Mesenchymal stem cell (in vitro differentiated cells and primary cell): ENCODE results near the gene RUNX1.
"Not testable (repeated sequence)": the region's sequence is repeated elsewhere in the genome, so short reads cannot be mapped to it uniquely, and the experiment has no call there.

ENCODE experiments used
- DNase-seq: peaks from one replicate; pipeline ENCODE4 v3.0.0-alpha.2; 2013
- H2AFZ ChIP-seq: one replicate; pipeline ENCODE4 v1.6.1; 2013; ENCODE audit warnings: low read depth, mild to moderate bottlenecking, control low read depth, inconsistent platforms, low read length, moderate library complexity
- H2AK5ac ChIP-seq: 2 replicates; pipeline ENCODE4 v1.6.1; 2013; ENCODE audit warnings: low read length, moderate library complexity, mild to moderate bottlenecking, inconsistent platforms; ENCODE audit not compliant: severe bottlenecking
- H2BK120ac ChIP-seq: one replicate; pipeline ENCODE4 v1.6.1; 2013; ENCODE audit warnings: low read depth, mild to moderate bottlenecking, inconsistent platforms, low read length, moderate library complexity
- H2BK12ac ChIP-seq, 2 experiments: one replicate each; pipeline ENCODE4 v1.6.1; 2013; ENCODE audit warnings: inconsistent platforms in 2 of 2, low read length in 2 of 2, mild to moderate bottlenecking in 2 of 2, moderate library complexity in 2 of 2, control low read depth in 1 of 2
- H2BK15ac ChIP-seq: one replicate; pipeline ENCODE4 v1.6.1; 2013; ENCODE audit warnings: mild to moderate bottlenecking, low read depth, inconsistent platforms; ENCODE audit not compliant: poor library complexity, severe bottlenecking
- H2BK5ac ChIP-seq: 2 replicates; pipeline ENCODE4 v1.6.1; 2013; ENCODE audit warnings: low read depth, mild to moderate bottlenecking, low read length, control low read depth, inconsistent platforms; ENCODE audit not compliant: poor library complexity, severe bottlenecking
- H3K14ac ChIP-seq, 2 experiments: one replicate each; pipeline ENCODE4 v1.6.1; 2013; ENCODE audit warnings: inconsistent platforms in 2 of 2, low read length in 2 of 2, control low read depth in 1 of 2, mild to moderate bottlenecking in 1 of 2, moderate library complexity in 1 of 2
- H3K18ac ChIP-seq, 2 experiments: one replicate each; pipeline ENCODE4 v1.6.1; 2013; ENCODE audit warnings: inconsistent platforms in 2 of 2, low read length in 2 of 2, control low read depth in 1 of 2, low read depth in 1 of 2, mild to moderate bottlenecking in 1 of 2
- H3K23ac ChIP-seq, 2 experiments: one replicate each; pipeline ENCODE4 v1.6.1; 2013; ENCODE audit warnings: inconsistent platforms in 2 of 2, low read length in 2 of 2, mild to moderate bottlenecking in 2 of 2, moderate library complexity in 2 of 2, control low read depth in 1 of 2
- H3K27ac ChIP-seq: 2 replicates; pipeline ENCODE4 v1.5.1; 2013; ENCODE audit warnings: mild to moderate bottlenecking, moderate library complexity, low read length, control low read depth, inconsistent platforms; ENCODE audit not compliant: poor library complexity, severe bottlenecking
- H3K27me3 ChIP-seq, 2 experiments: 2 replicates each; pipeline versions ENCODE4 v1.6.1 to v1.7.0; 2013; ENCODE audit warnings: low read length in 2 of 2, mild to moderate bottlenecking in 2 of 2, moderate library complexity in 2 of 2, control low read depth in 1 of 2, inconsistent platforms in 1 of 2; ENCODE audit not compliant: control insufficient read depth in 1 of 2, insufficient read depth in 1 of 2
- H3K36me3 ChIP-seq, 2 experiments: 2 replicates each; pipeline versions ENCODE4 v1.6.1 to v1.7.0; 2013; ENCODE audit warnings: low read length in 2 of 2, control low read depth in 1 of 2, inconsistent platforms in 1 of 2, low read depth in 1 of 2, mild to moderate bottlenecking in 1 of 2; ENCODE audit not compliant: insufficient read depth in 2 of 2, control insufficient read depth in 1 of 2
- H3K4ac ChIP-seq, 2 experiments: one replicate each; pipeline ENCODE4 v1.6.1; 2013; ENCODE audit warnings: inconsistent platforms in 2 of 2, low read length in 2 of 2, mild to moderate bottlenecking in 2 of 2, moderate library complexity in 2 of 2, control low read depth in 1 of 2, low read depth in 1 of 2
- H3K4me1 ChIP-seq: 2 replicates; pipeline ENCODE4 v1.6.1; 2013; ENCODE audit warnings: low read depth, low read length, control low read depth; ENCODE audit not compliant: control insufficient read depth, insufficient read depth
- H3K4me2 ChIP-seq: 2 replicates; pipeline ENCODE4 v1.6.1; 2013; ENCODE audit warnings: low read length, mild to moderate bottlenecking, inconsistent platforms; ENCODE audit not compliant: poor library complexity, severe bottlenecking
- H3K4me3 ChIP-seq, 2 experiments: 2 replicates each; pipeline versions ENCODE4 v1.5.1 to v1.7.0; 2013; ENCODE audit warnings: low read length in 2 of 2, mild to moderate bottlenecking in 2 of 2, control low read depth in 1 of 2, low read depth in 1 of 2; ENCODE audit not compliant: insufficient read depth in 1 of 2
- H3K79me1 ChIP-seq: replicated peaks from 2 replicates; pipeline ENCODE4 v1.6.1; 2013; ENCODE audit warnings: mild to moderate bottlenecking, control low read depth, low read length, inconsistent platforms; ENCODE audit not compliant: poor library complexity, severe bottlenecking
- H3K9ac ChIP-seq: 2 replicates; pipeline ENCODE4 v1.7.0; 2013; ENCODE audit warnings: mild to moderate bottlenecking, low read length, moderate library complexity
- H3K9me3 ChIP-seq: 2 replicates; pipeline ENCODE4 v1.7.0; 2013; ENCODE audit warnings: mild to moderate bottlenecking, low read length; ENCODE audit not compliant: control insufficient read depth
- H4K8ac ChIP-seq: one replicate; pipeline ENCODE4 v1.6.1; 2013; ENCODE audit warnings: inconsistent platforms, mild to moderate bottlenecking, low read length, moderate library complexity
- H4K91ac ChIP-seq: one replicate; pipeline ENCODE4 v1.6.1; 2013; ENCODE audit warnings: mild to moderate bottlenecking, low read length, inconsistent platforms
- WGBS: methylation state at CpG from one replicate; pipeline ENCODE4 v1.1.7; 2013; ENCODE audit warnings: mixed read lengths; 5-methylcytosine and 5-hydroxymethylcytosine counted together

RUNX1 gene

DNA sequence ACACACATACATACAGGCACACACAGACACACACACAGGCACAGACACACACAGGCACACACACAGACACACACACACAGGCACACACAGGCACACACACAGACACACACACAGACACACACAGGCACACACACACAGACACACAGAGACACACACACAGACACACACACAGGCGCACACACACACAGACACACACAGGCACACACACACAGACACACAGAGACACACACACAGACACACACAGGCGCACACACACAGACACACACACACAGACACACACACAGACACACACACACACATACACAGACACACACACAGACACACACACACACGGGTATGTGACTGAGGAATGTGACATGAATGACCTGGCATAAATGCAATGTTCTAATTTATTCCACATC is 55.6 kb downstream of the RUNX1 start:
- H2BK5ac ChIP-seq = peak overlapping the region; percentile 4
- not testable (repeated sequence) for H3K4me2 ChIP-seq, H3K79me1 ChIP-seq, H2BK15ac ChIP-seq, H2AK5ac ChIP-seq, H3K14ac ChIP-seq, H3K27ac ChIP-seq, H3K4me1 ChIP-seq, H2AFZ ChIP-seq, H3K4me3 ChIP-seq, H3K27me3 ChIP-seq, H3K36me3 ChIP-seq, H2BK120ac ChIP-seq, DNase-seq, H3K9me3 ChIP-seq, H3K23ac ChIP-seq
- peak overlapping the region; percentile 88 for H4K91ac ChIP-seq
- peak overlapping the region; percentile 62 to 77 for H3K18ac ChIP-seq
- H4K8ac ChIP-seq = peak overlapping the region; percentile 75
- H3K4ac ChIP-seq = peak overlapping the region in 1 of 2 experiments; percentile 13
- WGBS = 83% methylated on average over 2 of the region's 3 CpGs
- peak overlapping the region; percentile 65 to 69 for H2BK12ac ChIP-seq
- H3K9ac ChIP-seq = peak overlapping the region; percentile 41

DNA sequence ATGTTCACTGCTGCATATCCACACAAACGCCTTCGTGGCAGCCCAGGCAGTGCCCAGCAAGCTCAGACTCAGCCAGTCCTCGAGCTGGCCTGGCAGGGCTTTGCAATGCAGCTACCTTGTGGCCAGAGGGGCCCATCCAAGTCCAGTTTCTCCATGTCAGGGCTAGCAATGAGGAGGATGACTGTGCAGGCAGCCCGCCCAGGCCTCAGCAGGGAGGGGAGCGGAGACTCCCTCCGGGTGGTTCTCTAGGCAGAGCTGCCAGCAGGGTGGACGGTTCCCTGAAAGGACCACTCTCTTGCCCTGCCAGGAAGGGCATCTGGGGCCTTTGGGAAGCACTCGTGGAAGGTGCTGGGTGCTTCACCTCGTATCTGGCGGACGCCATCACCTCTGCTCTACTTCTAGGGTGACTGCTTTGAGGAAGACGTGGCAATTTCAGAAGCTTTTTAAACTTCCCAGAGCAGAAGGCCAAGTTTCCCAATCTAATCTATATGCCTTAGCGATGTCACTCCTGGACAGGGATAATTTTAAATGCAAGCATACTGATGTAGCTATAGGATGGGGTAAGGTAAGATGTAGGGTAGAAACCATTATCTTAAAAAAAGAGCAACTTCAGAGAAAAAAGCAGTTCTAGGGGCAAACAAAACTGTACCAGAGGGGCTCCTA is 56.2 kb downstream of the RUNX1 start:
- no peak overlapping the region for H3K4me3 ChIP-seq
- H3K23ac ChIP-seq = peak overlapping the region in 1 of 2 experiments; percentile 38
- H3K4ac ChIP-seq = peak overlapping the region; percentile 47 to 67
- no peak overlapping the region for H4K8ac ChIP-seq
- no peak overlapping the region for H2BK5ac ChIP-seq
- no peaks in the 10 kb centered on the region for H3K27me3 ChIP-seq
- no peaks in the 10 kb centered on the region for H3K79me1 ChIP-seq
- peak overlapping the region; percentile 41 for H3K9ac ChIP-seq
- H3K14ac ChIP-seq = peak overlapping the region in 1 of 2 experiments; percentile 53
- 86% methylated on average over 13 of the region's 13 CpGs for WGBS
- no peak overlapping the region for H2AFZ ChIP-seq
- DNase-seq = no peak
- H3K9me3 ChIP-seq = no peaks in the 10 kb centered on the region
- peaks cover 8% of the 10 kb centered on the region for H3K4me1 ChIP-seq
- no peak overlapping the region for H2BK15ac ChIP-seq
- H3K18ac ChIP-seq = peak overlapping the region in 1 of 2 experiments; percentile 79
- no peak overlapping the region for H2BK120ac ChIP-seq
- no peak overlapping the region for H2AK5ac ChIP-seq
- peaks cover 0 to 3% of the 10 kb centered on the region in 2 experiments for H3K36me3 ChIP-seq
- peak overlapping the region; percentile 69 to 91 for H2BK12ac ChIP-seq
- H3K4me2 ChIP-seq = no peak overlapping the region
- H3K27ac ChIP-seq = no peak overlapping the region
- peak overlapping the region; percentile 19 for H4K91ac ChIP-seq

DNA sequence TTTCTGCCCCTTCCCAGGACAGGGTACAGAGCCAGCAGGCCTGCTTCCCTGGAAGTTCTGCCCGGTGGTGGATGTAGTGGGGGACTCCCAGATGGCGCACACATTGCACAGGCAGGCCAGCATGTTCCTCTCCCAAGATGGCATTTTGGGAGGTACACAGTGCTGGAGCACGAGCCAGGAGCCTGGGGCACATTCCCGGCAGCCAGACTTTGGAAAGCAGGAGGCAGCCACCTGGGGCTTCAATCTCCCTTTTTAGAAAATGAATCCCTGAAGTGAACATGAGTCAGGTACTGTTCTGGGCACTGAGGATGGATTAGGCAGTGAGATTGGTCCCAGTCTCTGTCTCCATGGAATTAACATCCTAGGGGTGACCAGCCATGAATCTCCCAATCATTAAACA is 56.9 kb downstream of the RUNX1 start:
- Histone ChIP-seq H3K4me3 (no peak overlapping the region), H2AK5ac (no peak overlapping the region), H2BK15ac (no peak overlapping the region), H4K91ac (no peak overlapping the region), H3K27me3 (no peaks in the 10 kb centered on the region), H2BK12ac (peak overlapping the region in 1 of 2 experiments; percentile 37), H3K4me2 (no peak overlapping the region), H3K4ac (peak overlapping the region in 1 of 2 experiments; percentile 60), H2BK120ac (no peak overlapping the region), H3K9ac (no peak overlapping the region), H3K18ac (peak overlapping the region in 1 of 2 experiments; percentile 37), H3K27ac (no peak overlapping the region), H3K9me3 (no peaks in the 10 kb centered on the region), H2AFZ (no peak overlapping the region), H3K14ac (no peak overlapping the region), H3K36me3 (peaks cover 0 to 3% of the 10 kb centered on the region in 2 experiments), H3K23ac (no peak overlapping the region), H4K8ac (no peak overlapping the region), H3K4me1 (peaks cover 9% of the 10 kb centered on the region), H3K79me1 (no peaks in the 10 kb centered on the region), H2BK5ac (no peak overlapping the region)
- 100% methylated on average over 4 of the region's 4 CpGs for WGBS
- DNase-seq = no peak

- no peak for DNase-seq
- 87% methylated on average over 10 of the region's 10 CpGs for WGBS
These were observed 57.6 kb downstream of the RUNX1 start for GRCh38 chr21:34991366-34991957.

More at GRCh38 chr21:34991366-34991957, 57.6 kb downstream of the RUNX1 start:
- Histone ChIP-seq H2BK15ac (no peak overlapping the region), H3K4me1 (peaks cover 14% of the 10 kb centered on the region), H2BK5ac (no peak overlapping the region), H3K27me3 (no peaks in the 10 kb centered on the region), H2AK5ac (no peak overlapping the region), H2BK120ac (no peak overlapping the region), H4K8ac (no peak overlapping the region), H3K4ac (peak overlapping the region in 1 of 2 experiments; percentile 38), H3K9ac (no peak overlapping the region), H2BK12ac (peak overlapping the region; percentile 18 to 55), H3K79me1 (no peaks in the 10 kb centered on the region), H3K4me3 (no peak overlapping the region), H3K14ac (no peak overlapping the region), H3K23ac (no peak overlapping the region), H3K9me3 (no peaks in the 10 kb centered on the region), H3K18ac (no peak overlapping the region), H3K4me2 (no peak overlapping the region), H4K91ac (peak overlapping the region; percentile 54), H3K27ac (no peak overlapping the region), H2AFZ (no peak overlapping the region), H3K36me3 (peaks cover 0 to 3% of the 10 kb centered on the region in 2 experiments)
